ENCODE results near the gene HOXB6. TPM values are rescaled to one million over a fixed set of nuclear protein-coding genes. Genes with fewer than 3 reads are reported as not detected.

The HOXB6 gene
- total RNA-seq, 1 donor from 2014 or later = 11.5 TPM

DNA sequence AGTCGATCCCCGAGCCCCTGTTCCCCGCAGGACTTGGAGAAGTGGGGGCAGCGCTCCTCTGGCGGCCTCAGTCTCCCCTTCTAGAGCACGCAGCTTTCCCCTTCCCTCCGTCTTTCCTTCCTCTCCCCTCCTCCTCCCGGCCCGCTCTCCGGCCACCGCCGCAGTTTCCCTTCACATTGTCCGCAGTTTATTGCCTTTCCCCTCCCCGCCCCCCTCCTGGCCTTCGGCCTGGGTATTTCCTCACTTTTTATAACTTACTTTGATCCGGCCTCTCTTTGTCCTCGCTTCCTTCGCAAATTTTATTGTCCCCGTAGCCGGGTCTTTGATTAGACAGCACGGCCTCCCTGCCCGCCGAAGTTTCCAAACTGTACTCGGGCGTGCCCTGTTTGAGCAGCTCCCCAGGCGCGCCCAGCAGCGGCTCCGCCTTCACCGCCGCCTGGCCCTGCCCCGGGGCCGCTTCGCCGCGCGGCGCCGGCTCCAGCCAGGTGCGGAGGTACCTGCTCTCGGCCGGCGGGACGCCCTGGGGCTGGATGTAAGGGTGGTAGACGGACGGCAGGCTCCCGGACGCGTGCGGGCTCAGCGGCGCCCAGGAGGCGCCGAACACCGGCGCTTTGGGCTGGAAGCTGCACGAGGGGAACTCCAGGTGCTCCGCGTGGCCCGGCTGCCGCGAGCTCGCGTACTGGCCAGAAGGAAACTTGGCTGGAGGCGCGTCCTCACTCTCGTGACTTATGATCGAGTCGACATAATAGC lies 20.9 kb upstream of the HOXB6 start:
- H3K27me3 Mint-ChIP-seq (ENCODE audit: low read depth) = peaks cover 99% of the 10 kb centered on the region
- H3K27ac Mint-ChIP-seq (ENCODE audit: unreplicated experiment) = no peak overlapping the region
- H3K9me3 Mint-ChIP-seq = no peaks in the 10 kb centered on the region
- H3K4me3 Mint-ChIP-seq = peak overlapping the region; percentile 93
- H3K36me3 Mint-ChIP-seq (ENCODE audit: low read depth) = peaks cover 10% of the 10 kb centered on the region
- DNase-seq (ENCODE audit: low read depth, low spot score) = no peak
- TF ChIP-seq, protein P1, sequence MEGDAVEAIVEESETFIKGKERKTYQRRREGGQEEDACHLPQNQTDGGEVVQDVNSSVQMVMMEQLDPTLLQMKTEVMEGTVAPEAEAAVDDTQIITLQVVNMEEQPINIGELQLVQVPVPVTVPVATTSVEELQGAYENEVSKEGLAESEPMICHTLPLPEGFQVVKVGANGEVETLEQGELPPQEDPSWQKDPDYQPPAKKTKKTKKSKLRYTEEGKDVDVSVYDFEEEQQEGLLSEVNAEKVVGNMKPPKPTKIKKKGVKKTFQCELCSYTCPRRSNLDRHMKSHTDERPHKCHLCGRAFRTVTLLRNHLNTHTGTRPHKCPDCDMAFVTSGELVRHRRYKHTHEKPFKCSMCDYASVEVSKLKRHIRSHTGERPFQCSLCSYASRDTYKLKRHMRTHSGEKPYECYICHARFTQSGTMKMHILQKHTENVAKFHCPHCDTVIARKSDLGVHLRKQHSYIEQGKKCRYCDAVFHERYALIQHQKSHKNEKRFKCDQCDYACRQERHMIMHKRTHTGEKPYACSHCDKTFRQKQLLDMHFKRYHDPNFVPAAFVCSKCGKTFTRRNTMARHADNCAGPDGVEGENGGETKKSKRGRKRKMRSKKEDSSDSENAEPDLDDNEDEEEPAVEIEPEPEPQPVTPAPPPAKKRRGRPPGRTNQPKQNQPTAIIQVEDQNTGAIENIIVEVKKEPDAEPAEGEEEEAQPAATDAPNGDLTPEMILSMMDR (conservative IDR thresholded peaks at IDR 0.05) = no peak
- peaks cover 4% of the 10 kb centered on the region for H3K4me1 Mint-ChIP-seq

DNA sequence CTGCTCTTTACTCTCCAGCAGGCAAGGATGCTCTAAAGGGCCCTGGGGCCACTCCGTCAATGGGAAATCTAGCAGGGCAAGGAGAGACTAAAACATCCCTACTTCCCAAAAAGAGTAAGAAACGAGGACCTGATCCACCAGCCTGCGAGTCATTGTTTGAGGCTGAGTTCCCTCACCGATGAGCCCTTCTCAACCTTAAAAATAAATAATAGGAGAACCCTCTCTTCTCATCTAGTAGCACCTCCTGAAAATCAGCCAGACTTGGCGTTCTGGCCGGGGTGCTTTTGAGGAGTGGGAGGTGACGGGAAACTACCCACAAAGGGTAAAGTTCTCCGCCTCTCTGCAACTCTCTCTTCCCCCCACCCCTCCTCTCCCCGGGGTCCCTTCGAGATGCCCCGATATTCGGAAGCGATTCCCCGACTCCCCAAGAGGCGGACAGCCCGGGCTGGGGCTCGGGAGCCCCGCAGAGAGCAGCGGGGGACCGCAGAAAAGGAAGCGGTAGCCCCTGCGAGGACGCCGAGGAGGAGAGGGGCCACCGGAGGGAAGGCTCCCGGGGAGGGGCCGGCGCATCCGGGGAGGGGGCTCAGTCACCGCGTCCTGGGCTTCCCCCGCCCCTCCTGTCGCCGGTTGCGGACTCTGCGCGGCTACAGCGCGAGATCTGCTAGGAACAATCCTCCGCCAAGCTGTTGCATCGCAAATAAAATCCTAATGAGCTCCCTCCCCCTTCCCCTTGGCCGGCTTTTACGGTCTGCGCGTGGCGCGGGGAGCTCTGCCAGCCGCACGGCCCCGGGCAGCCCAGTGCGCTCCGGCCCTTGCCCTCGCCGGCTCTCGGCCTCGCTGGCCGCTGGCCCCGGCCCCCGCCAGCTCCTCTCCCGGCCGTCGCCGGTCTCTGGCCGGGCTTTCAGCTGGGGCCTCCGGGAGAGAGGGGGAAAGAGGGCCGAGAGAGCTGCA lies 20.0 kb upstream of the HOXB6 start:
- H3K27ac Mint-ChIP-seq (ENCODE audit: unreplicated experiment) = peak overlapping the region; percentile 38
- no peaks in the 10 kb centered on the region for H3K9me3 Mint-ChIP-seq
- H3K4me3 Mint-ChIP-seq = peak overlapping the region; percentile 86
- H3K36me3 Mint-ChIP-seq (ENCODE audit: low read depth) = peaks cover 8% of the 10 kb centered on the region
- peaks cover 4% of the 10 kb centered on the region for H3K4me1 Mint-ChIP-seq
- peaks cover 99% of the 10 kb centered on the region for H3K27me3 Mint-ChIP-seq (ENCODE audit: low read depth)
- no peak for DNase-seq (ENCODE audit: low read depth, low spot score)
- TF ChIP-seq, protein P1 (conservative IDR thresholded peaks at IDR 0.05) = no peak

DNA sequence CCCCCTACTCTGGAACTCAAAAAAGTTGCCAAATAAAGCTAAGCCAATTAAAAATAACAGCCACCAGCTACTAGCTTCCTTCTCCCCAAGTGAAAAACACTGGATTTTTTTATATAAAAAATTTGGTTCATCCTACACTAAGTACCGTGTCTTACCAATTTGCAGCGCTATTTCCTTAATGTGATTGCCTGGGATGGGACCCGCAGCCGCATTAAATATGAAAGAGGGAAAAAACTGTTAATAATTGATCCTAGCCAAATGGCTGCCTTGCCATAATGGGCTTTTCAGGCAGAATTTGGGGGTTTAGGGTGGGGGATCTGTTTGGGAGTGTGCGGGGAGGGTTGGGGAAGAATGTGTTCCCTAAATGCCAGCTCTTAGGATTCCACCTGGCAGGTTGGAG lies 19.3 kb upstream of the HOXB6 start:
- Mint-ChIP-seq H3K27ac (ENCODE audit: unreplicated experiment) (peak overlapping the region; percentile 38), H3K4me3 (peak overlapping the region; percentile 86), H3K4me1 (peaks cover 4% of the 10 kb centered on the region)

DNA sequence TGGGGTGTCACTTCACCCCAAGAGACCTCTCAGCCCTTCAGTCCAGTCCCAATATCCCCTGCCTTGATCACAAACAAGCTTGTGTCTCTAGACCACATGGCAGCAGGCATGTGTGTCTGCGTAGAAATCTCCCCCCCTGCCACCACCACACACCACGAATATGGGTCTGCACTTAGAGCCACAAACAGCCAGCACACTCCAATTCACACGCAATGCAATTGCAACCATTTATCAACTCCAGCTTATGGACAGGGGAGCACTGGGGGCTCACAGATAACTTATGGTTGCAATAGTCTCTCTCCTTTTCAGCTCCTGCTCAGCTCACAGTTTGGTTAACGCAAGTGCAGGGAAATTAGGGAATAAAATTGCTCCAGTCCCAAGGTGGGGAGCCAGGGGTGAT lies 18.8 kb upstream of the HOXB6 start:
- Mint-ChIP-seq H3K4me3 (peak overlapping the region; percentile 86), H3K9me3 (no peaks in the 10 kb centered on the region), H3K27me3 (ENCODE audit: low read depth) (peaks cover 99% of the 10 kb centered on the region), H3K36me3 (ENCODE audit: low read depth) (peaks cover 11% of the 10 kb centered on the region), H3K4me1 (peaks cover 6% of the 10 kb centered on the region), H3K27ac (ENCODE audit: unreplicated experiment) (peak overlapping the region; percentile 85)
- TF ChIP-seq, protein P1 (conservative IDR thresholded peaks at IDR 0.05) = no peak
- DNase-seq (ENCODE audit: low read depth, low spot score) = no peak

More for the DNA sequence above, 19.3 kb upstream of the HOXB6 start:
- peaks cover 8% of the 10 kb centered on the region for H3K36me3 Mint-ChIP-seq (ENCODE audit: low read depth)
- H3K27me3 Mint-ChIP-seq (ENCODE audit: low read depth) = peaks cover 99% of the 10 kb centered on the region
- DNase-seq (ENCODE audit: low read depth, low spot score) = no peak
- H3K9me3 Mint-ChIP-seq = no peaks in the 10 kb centered on the region
- TF ChIP-seq, protein P1 (conservative IDR thresholded peaks at IDR 0.05) = no peak

DNA sequence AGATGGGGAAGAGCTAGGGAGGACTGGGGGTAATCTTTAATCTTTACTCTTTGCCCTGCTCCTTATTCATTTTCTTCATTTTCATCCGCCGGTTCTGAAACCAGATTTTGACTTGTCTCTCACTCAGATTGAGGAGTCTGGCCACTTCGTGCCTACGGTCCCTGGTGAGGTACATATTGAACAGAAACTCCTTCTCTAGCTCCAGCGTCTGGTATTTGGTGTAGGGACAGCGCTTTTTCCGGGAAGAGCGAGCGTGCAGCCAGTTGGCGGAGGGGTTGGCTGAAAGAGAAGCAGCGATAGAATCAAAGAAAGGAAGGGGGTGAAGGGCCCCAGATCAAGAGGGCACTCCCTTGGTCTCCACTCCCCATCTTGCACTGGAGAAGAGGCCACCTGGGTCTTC lies 18.1 kb upstream of the HOXB6 start:
- Mint-ChIP-seq H3K36me3 (ENCODE audit: low read depth) (peaks cover 12% of the 10 kb centered on the region), H3K4me3 (peak overlapping the region; percentile 86), H3K9me3 (no peaks in the 10 kb centered on the region), H3K27me3 (ENCODE audit: low read depth) (peaks cover 99% of the 10 kb centered on the region), H3K27ac (ENCODE audit: unreplicated experiment) (peak overlapping the region; percentile 15), H3K4me1 (peaks cover 9% of the 10 kb centered on the region)
- DNase-seq (ENCODE audit: low read depth, low spot score) = no peak
- TF ChIP-seq, protein P1 (conservative IDR thresholded peaks at IDR 0.05) = no peak
